DOHH2 (cell line): ENCODE measurements around the gene TLE1.

ENCODE experiments used
- EZH2phosphoT487 ChIP-seq: fragments of 200-600 bp; sonication (generic); IDR thresholded peaks from 2 replicates; pipeline ENCODE4 v1.6.1; 2017; ENCODE audit warnings: borderline replicate concordance, mild to moderate bottlenecking, antibody characterized with exemption, low read length, moderate library complexity, mixed read lengths
- TF ChIP-seq, protein P1 (sequence below): fragments of 200-600 bp; sonication (generic); IDR thresholded peaks from one replicate; pipeline ENCODE4 v1.5.1; 2014; ENCODE audit warnings: antibody characterized with exemption, mild to moderate bottlenecking, low read depth, low read length; ENCODE audit not compliant: poor library complexity, severe bottlenecking

DNA sequence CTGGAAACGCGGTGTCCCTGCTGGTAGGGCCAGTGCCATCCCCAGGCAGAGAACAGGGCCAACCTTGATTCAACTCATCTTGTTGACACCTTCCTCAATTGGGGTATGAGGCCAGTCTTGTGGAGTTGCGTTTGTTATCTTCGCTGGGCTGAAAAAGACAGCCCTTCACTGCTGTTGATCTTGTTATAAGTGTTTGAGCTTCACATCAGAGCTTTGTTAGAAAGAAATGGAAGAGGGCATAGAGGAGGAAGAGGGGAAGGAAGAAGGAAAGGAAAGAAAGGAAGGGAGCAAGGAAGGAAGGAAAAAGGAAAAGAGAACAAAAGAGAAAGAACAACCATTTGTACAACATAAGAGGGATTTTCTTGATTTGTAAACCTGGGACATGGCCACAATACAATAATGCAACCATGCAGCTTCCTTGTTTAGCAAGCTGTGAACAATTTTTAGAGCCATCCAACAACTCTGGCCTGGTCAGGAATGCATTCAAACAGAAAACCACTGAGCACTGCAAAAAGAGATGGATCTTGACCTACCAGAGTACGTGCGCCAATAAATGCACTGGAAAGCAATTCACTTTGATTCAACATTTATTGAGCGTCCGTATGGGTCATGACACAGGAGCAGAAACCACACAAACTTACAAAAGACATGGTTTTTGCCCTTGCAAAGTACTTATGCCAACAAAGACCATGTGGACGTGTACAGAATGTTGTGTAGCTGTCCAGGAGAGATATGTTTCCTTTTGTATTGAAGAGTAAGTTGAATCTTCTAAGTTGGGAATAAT lies 152.9 kb downstream of the TLE1 start:
- no peak for TF ChIP-seq EZH2phosphoT487
- TF ChIP-seq, protein P1, sequence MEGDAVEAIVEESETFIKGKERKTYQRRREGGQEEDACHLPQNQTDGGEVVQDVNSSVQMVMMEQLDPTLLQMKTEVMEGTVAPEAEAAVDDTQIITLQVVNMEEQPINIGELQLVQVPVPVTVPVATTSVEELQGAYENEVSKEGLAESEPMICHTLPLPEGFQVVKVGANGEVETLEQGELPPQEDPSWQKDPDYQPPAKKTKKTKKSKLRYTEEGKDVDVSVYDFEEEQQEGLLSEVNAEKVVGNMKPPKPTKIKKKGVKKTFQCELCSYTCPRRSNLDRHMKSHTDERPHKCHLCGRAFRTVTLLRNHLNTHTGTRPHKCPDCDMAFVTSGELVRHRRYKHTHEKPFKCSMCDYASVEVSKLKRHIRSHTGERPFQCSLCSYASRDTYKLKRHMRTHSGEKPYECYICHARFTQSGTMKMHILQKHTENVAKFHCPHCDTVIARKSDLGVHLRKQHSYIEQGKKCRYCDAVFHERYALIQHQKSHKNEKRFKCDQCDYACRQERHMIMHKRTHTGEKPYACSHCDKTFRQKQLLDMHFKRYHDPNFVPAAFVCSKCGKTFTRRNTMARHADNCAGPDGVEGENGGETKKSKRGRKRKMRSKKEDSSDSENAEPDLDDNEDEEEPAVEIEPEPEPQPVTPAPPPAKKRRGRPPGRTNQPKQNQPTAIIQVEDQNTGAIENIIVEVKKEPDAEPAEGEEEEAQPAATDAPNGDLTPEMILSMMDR = no peak
